ENCODE data around the gene PDCL2. TPM values are rescaled to one million over a fixed set of nuclear protein-coding genes. Genes with fewer than 3 reads are reported as not detected.

PDCL2 gene
- total RNA-seq, 1 donor from 2014 or later = not detected

DNA sequence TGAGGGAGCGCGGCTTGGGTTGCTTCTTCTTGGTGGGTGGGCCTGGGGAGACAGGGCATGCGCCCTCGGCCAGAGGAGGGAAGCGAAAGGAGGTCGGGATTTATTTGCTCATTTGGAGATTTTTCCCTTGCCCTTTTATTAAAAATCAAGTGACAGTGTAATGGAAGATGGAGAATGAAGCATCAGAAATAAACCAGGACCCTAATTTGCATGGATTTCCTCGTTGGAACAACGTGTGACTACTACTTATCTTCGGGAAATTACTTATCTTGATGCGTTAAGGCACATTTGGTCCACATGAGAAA, 44.6 kb downstream of the PDCL2 start:
- H3K36me3 Mint-ChIP-seq (ENCODE audit: unreplicated experiment) = no peaks in the 10 kb centered on the region
- no peaks in the 10 kb centered on the region for H3K9me3 Mint-ChIP-seq (ENCODE audit: unreplicated experiment)
- no peaks in the 10 kb centered on the region for H3K27me3 Mint-ChIP-seq (ENCODE audit: unreplicated experiment)
- DNase-seq (ENCODE audit: extremely low spot score, unreplicated experiment) = no peak
- H3K27ac Mint-ChIP-seq (ENCODE audit: unreplicated experiment) = peak overlapping the region; percentile 95
- H3K4me1 Mint-ChIP-seq (ENCODE audit: unreplicated experiment) = peaks cover 34% of the 10 kb centered on the region
- peak overlapping the region; percentile 96 for H3K4me3 Mint-ChIP-seq (ENCODE audit: unreplicated experiment)
- TF ChIP-seq, protein P1, sequence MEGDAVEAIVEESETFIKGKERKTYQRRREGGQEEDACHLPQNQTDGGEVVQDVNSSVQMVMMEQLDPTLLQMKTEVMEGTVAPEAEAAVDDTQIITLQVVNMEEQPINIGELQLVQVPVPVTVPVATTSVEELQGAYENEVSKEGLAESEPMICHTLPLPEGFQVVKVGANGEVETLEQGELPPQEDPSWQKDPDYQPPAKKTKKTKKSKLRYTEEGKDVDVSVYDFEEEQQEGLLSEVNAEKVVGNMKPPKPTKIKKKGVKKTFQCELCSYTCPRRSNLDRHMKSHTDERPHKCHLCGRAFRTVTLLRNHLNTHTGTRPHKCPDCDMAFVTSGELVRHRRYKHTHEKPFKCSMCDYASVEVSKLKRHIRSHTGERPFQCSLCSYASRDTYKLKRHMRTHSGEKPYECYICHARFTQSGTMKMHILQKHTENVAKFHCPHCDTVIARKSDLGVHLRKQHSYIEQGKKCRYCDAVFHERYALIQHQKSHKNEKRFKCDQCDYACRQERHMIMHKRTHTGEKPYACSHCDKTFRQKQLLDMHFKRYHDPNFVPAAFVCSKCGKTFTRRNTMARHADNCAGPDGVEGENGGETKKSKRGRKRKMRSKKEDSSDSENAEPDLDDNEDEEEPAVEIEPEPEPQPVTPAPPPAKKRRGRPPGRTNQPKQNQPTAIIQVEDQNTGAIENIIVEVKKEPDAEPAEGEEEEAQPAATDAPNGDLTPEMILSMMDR (IDR thresholded peaks at IDR 0.05) = no peak

DNA sequence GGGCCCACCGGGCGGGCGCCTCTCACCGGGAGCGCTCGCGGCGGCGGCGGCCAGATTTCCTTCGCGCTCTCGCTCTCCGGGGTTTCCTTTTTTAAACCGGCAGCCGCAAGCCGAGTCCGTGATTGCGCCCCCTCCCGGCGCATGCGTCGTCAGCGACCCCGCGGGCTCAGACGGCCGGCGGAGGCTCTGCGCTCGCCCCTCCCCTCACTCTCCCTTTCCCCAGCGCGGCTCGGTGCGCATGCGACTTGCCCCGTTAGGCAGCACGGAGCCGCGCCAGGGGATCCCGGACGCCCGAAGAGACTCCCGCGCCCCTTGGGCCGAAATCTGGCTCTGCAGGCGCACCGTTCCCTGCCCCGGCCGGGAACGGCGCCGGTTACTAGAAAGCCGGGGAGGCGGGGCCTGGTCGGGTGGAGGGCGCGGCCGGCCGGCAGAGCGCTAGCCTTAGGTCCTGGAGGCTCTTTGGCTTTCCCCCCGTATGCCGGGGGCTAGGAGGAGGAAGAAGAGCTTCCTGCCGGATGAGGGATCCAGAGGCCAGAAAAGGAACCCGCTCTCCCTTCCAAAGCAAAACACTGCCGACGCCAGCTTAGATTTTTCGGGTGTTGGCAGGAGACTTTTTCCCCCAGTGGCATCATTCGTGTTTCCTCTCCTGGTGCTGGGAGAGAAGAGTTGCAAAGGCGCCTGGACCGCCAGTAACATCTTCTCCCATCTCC, 45.1 kb downstream of the PDCL2 start, which contains the start of gene CLOCK:
TSS of gene CLOCK (minus strand) at position 154 of the 710 bp plus-strand sequence. CDS start 64,124 bp downstream, outside the sequence.
- Mint-ChIP-seq H3K4me3 (ENCODE audit: unreplicated experiment) (peak within 1 kb of the TSS; percentile 96), H3K27ac (ENCODE audit: unreplicated experiment) (peak within 1 kb of the TSS; percentile 95), H3K27me3 (ENCODE audit: unreplicated experiment) (no peaks in the 10 kb centered on the region), H3K4me1 (ENCODE audit: unreplicated experiment) (peaks cover 34% of the 10 kb centered on the region), H3K36me3 (ENCODE audit: unreplicated experiment) (no peaks in the 10 kb centered on the region), H3K9me3 (ENCODE audit: unreplicated experiment) (no peaks in the 10 kb centered on the region)
- peak; percentile 96 for DNase-seq (ENCODE audit: extremely low spot score, unreplicated experiment)
- TF ChIP-seq, protein P1 (IDR thresholded peaks at IDR 0.05) = peak; percentile 63

- H3K36me3 Mint-ChIP-seq (ENCODE audit: unreplicated experiment) = no peaks in the 10 kb centered on the region
- H3K27ac Mint-ChIP-seq (ENCODE audit: unreplicated experiment) = peak overlapping the region; percentile 60
- H3K4me1 Mint-ChIP-seq (ENCODE audit: unreplicated experiment) = peaks cover 34% of the 10 kb centered on the region
These were observed 45.6 kb downstream of the PDCL2 start for GRCh38 chr4:55546506-55546755.

DNA sequence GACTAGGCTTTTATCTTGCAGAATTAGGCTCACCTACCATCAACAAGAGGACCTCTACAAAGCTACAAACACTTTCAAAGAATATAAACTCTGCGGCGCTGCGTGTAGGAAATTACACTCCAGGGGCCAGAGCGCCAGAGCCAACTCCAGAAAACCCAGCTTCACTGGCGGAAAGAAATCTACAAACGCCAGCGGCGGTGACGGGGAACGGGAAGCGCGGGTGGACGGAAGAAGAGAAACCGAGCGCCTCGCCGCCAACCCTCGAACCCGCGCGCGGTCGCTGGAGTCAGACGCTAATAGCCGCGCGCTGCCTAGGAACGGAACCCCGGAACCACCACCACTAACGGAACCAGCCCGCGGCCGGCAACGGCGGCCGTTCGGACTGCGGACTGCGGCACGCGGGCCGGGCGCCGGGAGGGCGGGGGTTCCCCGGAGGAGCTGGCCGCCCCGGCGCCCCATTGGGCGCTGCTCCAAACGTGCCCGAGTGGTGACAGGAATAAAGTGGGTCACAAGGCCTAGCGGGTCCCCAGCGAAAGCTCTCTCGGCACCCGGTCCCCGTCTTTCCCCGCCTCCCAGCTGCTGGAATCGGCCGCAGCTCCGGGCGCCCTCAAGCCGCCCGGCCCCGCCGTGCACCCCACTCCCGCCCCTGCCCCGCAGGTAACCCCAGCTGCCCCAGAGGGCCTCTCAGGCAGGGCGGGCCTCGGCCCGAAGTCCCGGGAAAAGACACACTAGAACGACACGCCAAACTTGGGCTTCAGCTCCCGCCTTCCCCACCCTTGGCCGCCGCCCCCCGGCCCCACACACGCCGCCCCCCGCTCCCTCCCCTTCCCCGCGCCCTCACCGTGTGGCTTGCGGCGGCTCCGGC, 46.2 kb downstream of the PDCL2 start:
- H3K4me1 Mint-ChIP-seq (ENCODE audit: unreplicated experiment) = peaks cover 34% of the 10 kb centered on the region
- peak; percentile 89 for DNase-seq (ENCODE audit: extremely low spot score, unreplicated experiment)
- H3K27ac Mint-ChIP-seq (ENCODE audit: unreplicated experiment) = peak overlapping the region; percentile 93
- H3K27me3 Mint-ChIP-seq (ENCODE audit: unreplicated experiment) = no peaks in the 10 kb centered on the region
- TF ChIP-seq, protein P1 (IDR thresholded peaks at IDR 0.05) = no peak
- H3K4me3 Mint-ChIP-seq (ENCODE audit: unreplicated experiment) = peak overlapping the region; percentile 86
- H3K36me3 Mint-ChIP-seq (ENCODE audit: unreplicated experiment) = no peaks in the 10 kb centered on the region
- H3K9me3 Mint-ChIP-seq (ENCODE audit: unreplicated experiment) = no peaks in the 10 kb centered on the region

More at GRCh38 chr4:55546506-55546755, 45.6 kb downstream of the PDCL2 start:
- peak overlapping the region; percentile 96 for H3K4me3 Mint-ChIP-seq (ENCODE audit: unreplicated experiment)
- H3K27me3 Mint-ChIP-seq (ENCODE audit: unreplicated experiment) = no peaks in the 10 kb centered on the region
- H3K9me3 Mint-ChIP-seq (ENCODE audit: unreplicated experiment) = no peaks in the 10 kb centered on the region
- TF ChIP-seq, protein P1 (IDR thresholded peaks at IDR 0.05) = no peak
- no peak for DNase-seq (ENCODE audit: extremely low spot score, unreplicated experiment)

- TF ChIP-seq, protein P1 (IDR thresholded peaks at IDR 0.05) = no peak
- H3K4me3 Mint-ChIP-seq (ENCODE audit: unreplicated experiment) = peak overlapping the region; percentile 86
- DNase-seq (ENCODE audit: extremely low spot score, unreplicated experiment) = no peak
- no peaks in the 10 kb centered on the region for H3K36me3 Mint-ChIP-seq (ENCODE audit: unreplicated experiment)
- peak overlapping the region; percentile 93 for H3K27ac Mint-ChIP-seq (ENCODE audit: unreplicated experiment)
- no peaks in the 10 kb centered on the region for H3K9me3 Mint-ChIP-seq (ENCODE audit: unreplicated experiment)
- peaks cover 34% of the 10 kb centered on the region for H3K4me1 Mint-ChIP-seq (ENCODE audit: unreplicated experiment)
- no peaks in the 10 kb centered on the region for H3K27me3 Mint-ChIP-seq (ENCODE audit: unreplicated experiment)
These were observed 46.9 kb downstream of the PDCL2 start for GRCh38 chr4:55545151-55545550.

Data from osteocyte (in vitro differentiated cells).